Transverse colon (tissue), 3 donors: ENCODE results near the gene PCBP3.

Source experiments
- CTCF ChIP-seq, 5 experiments: fragments of 200-600 bp in 3 of 5; fragments of 450-650 bp in 2 of 5; sonication (generic) in 3 of 5; IDR thresholded peaks; 1 replicate in 2 of 5; 2 replicates in 3 of 5; pipeline ENCODE4 v1.5.1; 2016 to 2017; ENCODE audit warnings: antibody characterized with exemption in 5 of 5, inconsistent platforms in 3 of 5, mild to moderate bottlenecking in 2 of 5, moderate library complexity in 1 of 5
- POLR2A ChIP-seq: fragments of 450-650 bp; IDR thresholded peaks from one replicate; pipeline ENCODE4 v1.6.1; 2016; ENCODE audit warnings: antibody characterized with exemption, mild to moderate bottlenecking, moderate library complexity

GRCh38 chr21:45952974-45953373 is 309.4 kb downstream of the PCBP3 start:
- TF ChIP-seq POLR2A (no peak), CTCF (IDR thresholded peaks at IDR 0.05) (no peak)
